22Rv1 (cell line): ENCODE results near the gene ULK2.

ENCODE experiments used
- CTCF ChIP-seq: fragments of 450-650 bp; IDR thresholded peaks from 2 replicates; pipeline ENCODE4 v1.5.1; 2017; ENCODE audit warnings: mild to moderate bottlenecking
- ZFX ChIP-seq: fragments of 450-650 bp; IDR thresholded peaks from 2 replicates; pipeline ENCODE4 v1.6.1; 2017; ENCODE audit warnings: antibody characterized with exemption, borderline replicate concordance

GRCh38 chr17:19905502-19905901, 37.8 kb upstream of the ULK2 start:
- TF ChIP-seq CTCF, result no peak
- no peak for TF ChIP-seq ZFX
